COLO668 (cell line): ENCODE measurements around the gene SNX19.
"Not testable (repeated sequence)": the region's sequence is repeated elsewhere in the genome, so short reads cannot be mapped to it uniquely, and the experiment has no call there.

Experiments
- DNase-seq: peaks from one replicate; lab custom pipeline; 2025; ENCODE audit not compliant: unreplicated experiment; lab: John Stamatoyannopoulos, UW

SNX19 gene, protein sequence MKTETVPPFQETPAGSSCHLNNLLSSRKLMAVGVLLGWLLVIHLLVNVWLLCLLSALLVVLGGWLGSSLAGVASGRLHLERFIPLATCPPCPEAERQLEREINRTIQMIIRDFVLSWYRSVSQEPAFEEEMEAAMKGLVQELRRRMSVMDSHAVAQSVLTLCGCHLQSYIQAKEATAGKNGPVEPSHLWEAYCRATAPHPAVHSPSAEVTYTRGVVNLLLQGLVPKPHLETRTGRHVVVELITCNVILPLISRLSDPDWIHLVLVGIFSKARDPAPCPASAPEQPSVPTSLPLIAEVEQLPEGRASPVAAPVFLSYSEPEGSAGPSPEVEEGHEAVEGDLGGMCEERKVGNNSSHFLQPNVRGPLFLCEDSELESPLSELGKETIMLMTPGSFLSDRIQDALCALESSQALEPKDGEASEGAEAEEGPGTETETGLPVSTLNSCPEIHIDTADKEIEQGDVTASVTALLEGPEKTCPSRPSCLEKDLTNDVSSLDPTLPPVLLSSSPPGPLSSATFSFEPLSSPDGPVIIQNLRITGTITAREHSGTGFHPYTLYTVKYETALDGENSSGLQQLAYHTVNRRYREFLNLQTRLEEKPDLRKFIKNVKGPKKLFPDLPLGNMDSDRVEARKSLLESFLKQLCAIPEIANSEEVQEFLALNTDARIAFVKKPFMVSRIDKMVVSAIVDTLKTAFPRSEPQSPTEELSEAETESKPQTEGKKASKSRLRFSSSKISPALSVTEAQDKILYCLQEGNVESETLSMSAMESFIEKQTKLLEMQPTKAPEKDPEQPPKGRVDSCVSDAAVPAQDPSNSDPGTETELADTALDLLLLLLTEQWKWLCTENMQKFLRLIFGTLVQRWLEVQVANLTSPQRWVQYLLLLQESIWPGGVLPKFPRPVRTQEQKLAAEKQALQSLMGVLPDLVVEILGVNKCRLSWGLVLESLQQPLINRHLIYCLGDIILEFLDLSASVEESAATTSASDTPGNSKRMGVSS

GRCh38 chr11:130916238-130916855, at the start of gene SNX19:
TSS of gene SNX19 (minus strand) at chr11:130916479. CDS start at chr11:130915939, 540 bp downstream.
- DNase-seq = peak; percentile 94

DNA sequence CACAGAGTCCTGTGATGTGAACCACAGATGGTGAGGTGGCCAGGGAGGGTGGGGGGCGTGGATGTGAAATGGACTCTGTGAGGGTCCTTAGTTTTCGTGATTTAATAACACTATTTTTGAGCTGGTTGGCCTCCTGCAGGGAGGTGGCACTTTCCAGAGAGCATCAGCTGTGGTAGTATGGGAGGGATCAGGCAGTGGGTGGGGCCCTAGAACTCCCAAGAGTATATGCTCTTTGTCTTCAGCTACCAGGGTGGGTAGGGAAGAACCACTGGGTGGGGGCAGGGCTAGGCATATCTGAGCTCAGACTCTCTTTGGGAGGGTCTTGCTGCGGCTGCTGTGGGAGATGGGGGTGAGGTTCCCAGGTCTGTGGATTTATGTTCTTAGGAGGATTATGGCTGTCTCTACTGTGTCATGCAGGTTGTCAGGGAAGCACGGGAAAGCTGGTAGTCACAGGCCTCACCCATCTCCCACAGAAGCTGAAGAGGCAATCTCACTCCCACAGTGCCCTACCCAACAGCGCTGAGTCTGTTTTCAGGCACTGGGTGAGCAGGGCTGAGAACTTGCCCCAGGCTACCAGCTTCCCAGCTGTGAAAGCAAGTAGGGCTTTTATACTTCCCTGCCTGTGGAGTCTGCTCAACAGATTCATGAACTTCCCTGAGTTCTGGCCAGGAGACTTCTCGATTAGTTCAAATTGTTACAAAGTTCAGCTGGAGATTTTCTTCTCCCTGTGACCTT, 47.9 kb upstream of the SNX19 start:
- no peak for DNase-seq

DNA sequence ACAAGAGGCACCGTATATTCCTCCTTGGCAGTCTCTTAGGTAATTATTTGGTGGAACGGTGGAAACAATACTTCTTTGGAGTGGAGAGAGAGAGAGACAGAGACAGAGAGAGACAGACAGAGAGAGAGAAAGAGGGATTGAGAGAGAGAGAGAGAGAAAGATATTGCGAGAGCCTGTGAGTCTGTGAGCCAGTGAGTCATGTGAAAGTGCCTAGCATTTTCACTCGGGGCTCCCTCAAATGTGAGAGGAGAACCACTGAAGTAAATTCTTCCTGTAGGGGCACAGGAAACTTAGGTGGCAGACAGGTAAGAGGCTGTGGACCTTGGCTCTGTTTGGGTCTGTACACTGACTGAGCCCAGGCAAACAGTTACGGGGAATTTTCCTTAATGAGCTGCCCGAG, 31.6 kb upstream of the SNX19 start:
- DNase-seq = no peak

- DNase-seq = no peak
These were observed 31.2 kb upstream of the SNX19 start for GRCh38 chr11:130947481-130947880.

DNA sequence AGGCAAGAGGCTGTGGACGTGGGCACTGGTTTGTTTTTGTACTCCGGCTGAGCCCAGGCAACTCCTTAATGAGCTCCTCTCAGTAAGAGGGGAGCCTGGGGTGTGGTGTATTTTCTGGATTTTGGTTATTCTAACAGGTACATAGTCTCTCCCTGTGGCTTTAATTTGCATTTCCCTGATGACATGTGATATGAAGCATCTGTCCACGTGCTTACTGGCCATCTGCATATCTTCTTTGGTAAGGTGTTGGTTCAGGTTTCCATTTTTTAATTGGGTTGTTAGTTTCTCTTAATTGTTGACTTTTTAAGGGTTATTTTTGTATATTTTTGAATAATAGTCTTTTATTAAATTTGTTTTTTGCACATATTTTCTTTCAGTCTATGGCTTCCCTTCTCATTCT, 30.8 kb upstream of the SNX19 start:
- no peak for DNase-seq

DNA sequence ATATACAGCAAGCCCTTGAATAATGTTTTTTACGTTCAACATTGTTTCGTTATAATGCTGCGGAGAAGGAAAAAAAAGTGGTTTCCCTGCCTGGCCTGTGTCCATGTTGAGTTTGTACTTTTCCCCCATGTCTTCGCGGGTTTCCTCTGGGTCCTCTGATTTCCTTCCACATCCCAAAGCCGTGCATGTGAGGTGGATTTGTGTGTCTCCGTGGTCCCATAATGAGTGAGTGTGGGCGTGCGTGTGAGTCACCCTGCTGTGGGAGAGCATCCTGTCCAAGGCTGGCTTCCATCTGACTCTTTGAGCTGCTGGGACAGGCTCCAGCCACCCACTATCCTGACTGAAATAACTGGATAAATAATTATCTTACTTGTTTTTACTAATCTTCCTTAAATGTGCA, 29.6 kb upstream of the SNX19 start:
- no peak for DNase-seq

- no peak for DNase-seq
These were observed 24.4 kb upstream of the SNX19 start for GRCh38 chr11:130940706-130941105.

GRCh38 chr11:130937051-130937450, 20.8 kb upstream of the SNX19 start:
- DNase-seq = no peak

GRCh38 chr11:130932086-130932712, 15.9 kb upstream of the SNX19 start:
- no peak for DNase-seq

DNA sequence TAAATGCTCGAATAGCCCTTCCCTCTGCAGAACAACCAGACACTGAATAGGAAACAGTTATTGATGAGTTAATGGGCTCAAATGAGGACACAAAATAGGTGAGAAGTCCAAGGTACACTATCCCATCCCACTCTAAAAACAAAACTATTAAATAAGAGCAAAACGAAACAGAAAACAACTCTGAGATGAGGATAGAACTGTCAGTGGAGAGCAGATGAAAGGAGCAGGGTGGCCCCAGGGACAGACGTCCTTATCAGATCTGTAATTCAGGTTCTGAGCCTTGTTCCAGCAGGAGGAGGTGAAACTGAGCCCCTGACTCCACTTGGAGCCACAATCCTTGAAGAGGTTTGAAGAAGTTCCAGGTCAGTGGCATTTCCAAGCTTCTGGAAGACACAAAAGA, 8.5 kb upstream of the SNX19 start:
- DNase-seq = no peak

DNA sequence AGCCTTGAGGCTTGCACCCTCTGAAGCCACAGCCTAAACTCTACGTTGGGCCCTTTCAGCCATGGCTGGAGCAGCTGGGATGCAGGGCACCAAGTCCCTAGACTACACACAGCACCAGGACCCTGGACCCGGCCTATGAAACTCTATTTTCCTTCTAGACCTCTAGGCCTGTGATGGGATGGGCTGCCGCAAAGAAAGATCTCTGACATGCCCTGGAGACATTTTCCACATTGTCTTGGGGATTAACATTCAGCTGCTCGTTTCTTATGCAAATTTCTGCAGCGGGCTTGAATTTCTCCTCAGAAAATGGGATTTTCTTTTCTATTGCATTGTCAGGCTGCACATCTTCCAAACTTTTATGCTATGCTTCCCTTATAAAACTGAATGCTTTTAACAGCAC, 4.3 kb upstream of the SNX19 start:
- not testable (repeated sequence) for DNase-seq

- no peak for DNase-seq
These were observed 1.8 kb upstream of the SNX19 start for GRCh38 chr11:130918081-130918480.

DNA sequence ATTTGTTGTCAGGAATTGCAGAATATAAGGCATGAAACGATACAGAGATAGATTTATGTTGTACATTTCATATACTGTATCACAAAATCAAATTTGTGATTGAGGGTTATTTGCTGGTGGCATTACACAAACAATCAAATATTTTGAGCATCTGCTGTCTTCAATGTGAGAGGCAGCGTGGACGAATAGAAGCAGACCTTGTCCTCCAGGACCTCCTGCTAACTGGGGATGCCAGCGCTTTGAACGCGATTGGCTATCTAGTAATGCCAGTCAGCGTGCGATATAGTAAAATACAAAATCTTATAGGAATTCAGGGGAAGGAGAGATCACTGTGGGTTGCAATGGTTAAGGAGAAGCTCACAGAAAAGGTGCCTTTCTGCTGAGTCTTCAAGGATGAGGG, 631 bp upstream of the SNX19 start:
- DNase-seq = no peak

DNA sequence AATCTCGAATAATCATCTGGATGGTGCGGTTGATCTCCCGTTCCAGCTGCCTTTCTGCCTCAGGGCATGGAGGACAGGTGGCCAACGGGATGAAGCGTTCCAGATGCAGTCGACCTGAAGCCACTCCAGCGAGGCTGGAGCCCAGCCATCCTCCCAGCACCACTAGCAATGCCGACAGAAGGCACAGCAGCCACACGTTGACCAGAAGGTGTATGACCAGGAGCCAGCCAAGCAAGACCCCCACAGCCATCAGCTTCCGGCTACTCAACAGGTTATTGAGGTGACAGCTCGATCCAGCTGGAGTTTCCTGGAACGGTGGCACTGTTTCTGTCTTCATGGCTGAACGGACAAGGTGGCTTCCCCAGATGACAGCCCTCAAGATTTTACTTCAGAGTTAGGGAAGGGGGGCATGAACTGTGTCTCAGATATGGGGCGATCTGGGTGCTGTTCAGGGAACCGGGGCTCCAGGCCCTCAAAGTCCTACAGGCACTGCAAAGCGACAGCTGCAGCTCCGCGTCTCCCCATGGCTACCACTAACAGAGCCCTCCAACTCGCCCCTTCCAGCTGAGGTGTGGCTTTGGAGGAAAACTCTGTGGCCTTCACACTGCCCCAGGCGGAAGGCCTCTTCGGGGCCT, 559 bp downstream of the SNX19 start:
- peak; percentile 35 for DNase-seq

DNA sequence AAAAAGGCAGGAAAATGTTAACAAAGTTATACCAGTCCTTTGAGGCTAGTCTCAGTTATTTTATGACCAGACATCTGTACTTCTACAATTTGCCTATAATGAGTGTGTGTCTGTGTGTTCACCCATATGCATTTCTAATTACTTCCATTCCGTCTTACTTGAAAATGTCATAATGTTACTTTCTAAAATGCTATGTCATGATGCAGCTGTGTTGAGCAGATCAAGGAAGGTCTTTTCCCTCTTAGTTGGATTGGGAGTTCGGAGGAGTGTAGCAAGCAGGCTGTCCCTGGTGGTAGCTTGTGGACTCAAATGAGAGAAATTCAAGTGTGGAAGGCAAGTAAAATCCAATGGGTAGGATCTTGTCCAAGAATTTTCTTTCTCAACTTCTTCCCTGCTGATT, 3.0 kb downstream of the SNX19 start:
- no peak for DNase-seq

GRCh38 chr11:130912552-130912951, 3.7 kb downstream of the SNX19 start:
- DNase-seq = no peak

DNA sequence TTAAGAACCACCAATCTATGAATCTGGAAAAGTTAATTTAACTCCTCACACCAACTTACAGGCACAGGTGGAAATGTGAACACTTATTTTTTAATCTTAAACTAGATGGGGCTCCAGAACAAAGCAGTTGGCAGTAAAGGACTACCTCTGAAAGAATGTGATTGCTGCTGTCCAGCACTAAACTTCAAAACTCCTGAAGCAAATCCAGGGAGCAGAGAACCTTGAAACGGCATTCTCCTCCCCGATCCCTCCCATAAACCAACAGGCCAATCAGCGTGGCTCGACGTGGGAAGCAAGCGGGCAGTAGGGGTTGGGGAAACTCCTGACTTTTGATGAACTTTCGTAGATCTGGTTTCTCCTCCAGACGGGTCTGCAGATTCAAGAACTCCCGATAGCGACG, 5.0 kb downstream of the SNX19 start:
- no peak for DNase-seq

- DNase-seq = no peak
These were observed 6.6 kb downstream of the SNX19 start for GRCh38 chr11:130909650-130910049.

- DNase-seq = no peak
These were observed 7.3 kb downstream of the SNX19 start for GRCh38 chr11:130908770-130909625.
